GM23338 (cell line): Measurements from ENCODE around the gene KLK15. TPM values are rescaled to one million over a fixed set of nuclear protein-coding genes. Genes with fewer than 3 reads are reported as not detected.

ENCODE experiments used
- ATAC-seq: fragments of 200-7000 bp; cut with Tn5 transposase; 3 replicates; pipeline ENCODE4 v1.9.1; 2020
- DNase-seq: peaks from one replicate; pipeline ENCODE4 v3.0.0-alpha.2; 2015; ENCODE audit warnings: low spot score
- H2AFZ ChIP-seq: fragments of 200-600 bp; sonication (generic); 2 replicates; pipeline ENCODE4 v1.8.0; 2016; ENCODE audit warnings: antibody characterized with exemption, mild to moderate bottlenecking, moderate library complexity
- H3F3A ChIP-seq: fragments of 200-600 bp; sonication (generic); replicated peaks from 2 replicates; pipeline ENCODE4 v1.8.0; 2017; ENCODE audit warnings: antibody characterized with exemption, mixed run types, low read depth
- H3K27ac ChIP-seq: fragments of 200-600 bp; sonication (generic); 2 replicates; pipeline ENCODE4 v1.6.1; 2016; ENCODE audit warnings: low read depth
- H3K27me3 ChIP-seq: fragments of 200-600 bp; sonication (generic); 2 replicates; pipeline ENCODE4 v1.8.0; 2016; ENCODE audit warnings: mild to moderate bottlenecking, mixed run types, moderate library complexity; ENCODE audit not compliant: insufficient read depth
- H3K36me3 ChIP-seq: fragments of 200-600 bp; sonication (generic); 2 replicates; pipeline ENCODE4 v1.8.0; 2016; ENCODE audit warnings: mild to moderate bottlenecking; ENCODE audit not compliant: insufficient read depth
- H3K4me1 ChIP-seq: fragments of 200-600 bp; sonication (generic); 2 replicates; pipeline ENCODE4 v1.8.0; 2016; ENCODE audit warnings: mild to moderate bottlenecking, moderate library complexity; ENCODE audit not compliant: insufficient read depth
- H3K4me2 ChIP-seq: fragments of 200-600 bp; sonication (generic); 2 replicates; pipeline ENCODE4 v1.7.1; 2017; ENCODE audit warnings: mixed run types
- H3K4me3 ChIP-seq: fragments of 200-600 bp; sonication (generic); 2 replicates; pipeline ENCODE4 v1.6.1; 2016; ENCODE audit warnings: mixed run types
- H3K79me2 ChIP-seq: fragments of 200-600 bp; sonication (generic); replicated peaks from 2 replicates; pipeline ENCODE4 v1.8.0; 2017; ENCODE audit warnings: mild to moderate bottlenecking; ENCODE audit not compliant: insufficient read depth
- H3K9me2 ChIP-seq: fragments of 200-600 bp; sonication (generic); 2 replicates; pipeline ENCODE4 v1.8.0; 2017; ENCODE audit not compliant: insufficient read depth
- H4K20me1 ChIP-seq: fragments of 200-600 bp; sonication (generic); replicated peaks from 2 replicates; pipeline ENCODE4 v1.8.0; 2017; ENCODE audit warnings: mild to moderate bottlenecking; ENCODE audit not compliant: insufficient read depth
- H3K27ac Mint-ChIP-seq: 2 replicates; pipeline ENCODE4 v1.8.0; 2020; ENCODE audit warnings: inconsistent platforms, mild to moderate bottlenecking, moderate library complexity, mixed read lengths
- H3K27me3 Mint-ChIP-seq: 3 replicates; pipeline ENCODE4 v1.8.0; 2022; ENCODE audit warnings: low read depth, mild to moderate bottlenecking, moderate library complexity, mixed read lengths, inconsistent platforms; ENCODE audit not compliant: insufficient read depth, poor library complexity
- H3K36me3 Mint-ChIP-seq: 3 replicates; pipeline ENCODE4 v1.8.0; 2021; ENCODE audit warnings: low read depth, mild to moderate bottlenecking, inconsistent platforms, moderate library complexity, mixed read lengths
- H3K4me1 Mint-ChIP-seq: 3 replicates; pipeline ENCODE4 v1.8.0; 2020; ENCODE audit warnings: mild to moderate bottlenecking, inconsistent platforms, mixed read lengths
- H3K4me3 Mint-ChIP-seq: 3 replicates; pipeline ENCODE4 v1.8.0; 2021; ENCODE audit warnings: moderate library complexity, mild to moderate bottlenecking, inconsistent platforms, mixed read lengths
- H3K9me3 Mint-ChIP-seq: 3 replicates; pipeline ENCODE4 v1.8.0; 2020; ENCODE audit warnings: moderate library complexity, mild to moderate bottlenecking, inconsistent platforms, mixed read lengths
- CTCF ChIP-seq, 2 experiments: fragments of 200-600 bp in 1 of 2; sonication (generic) in 1 of 2; conservative IDR thresholded peaks; 2 replicates each; pipeline versions ENCODE4 v1.5.1 to v1.6.1; 2016 to 2017; ENCODE audit warnings: antibody characterized with exemption in 2 of 2, low read depth in 2 of 2, mild to moderate bottlenecking in 2 of 2, moderate library complexity in 1 of 2
- POLR2AphosphoS5 ChIP-seq: IDR thresholded peaks from 2 replicates; pipeline ENCODE4 v1.6.1; 2016; ENCODE audit warnings: antibody characterized with exemption, low read depth
- REST ChIP-seq: IDR thresholded peaks from one replicate; pipeline ENCODE4 v1.6.1; 2018; ENCODE audit warnings: antibody characterized with exemption; ENCODE audit not compliant: unreplicated experiment
- ZNF114 ChIP-seq: fragments of 250-450 bp; sonication (Bioruptor Pico); IDR thresholded peaks from 2 replicates; pipeline ENCODE4 v1.5.0; 2020; ENCODE audit warnings: mild to moderate bottlenecking, moderate library complexity
- polyA plus RNA-seq: library from polyadenylated mRNA; unstranded; fragments of >200 nt; fragmentation: Nextera tagmentation; extraction: Ambion mirVana; gene quantifications from 2 replicates; pipeline ENCODE4 v1.2.1, GENCODE V29; 2016
- total RNA-seq: library from RNA; depleted of rRNA; stranded (reverse); fragments of >200 nt; shearing (Covaris generic); gene quantifications from 2 replicates; pipeline ENCODE4 v1.2.3, GENCODE V29; 2014

The KLK15 gene
- total and polyA plus RNA-seq, 2 experiments from 2014 or later: not detected

- DNase-seq: no peak
These were observed 35.4 kb downstream of the KLK15 start for GRCh38 chr19:50797781-50798658.

More at GRCh38 chr19:50797781-50798658, 35.4 kb downstream of the KLK15 start:
- Mint-ChIP-seq H3K9me3 (peaks cover 2% of the 10 kb centered on the region; the same call in 1 of the 3 replicates), H3K27me3 (peaks cover 35% of the 10 kb centered on the region), H3K4me3 (no peak overlapping the region), H3K27ac (peak overlapping the region; percentile 59; the same call in 1 of the 2 replicates), H3K36me3 (peaks cover 70% of the 10 kb centered on the region), H3K4me1 (peaks cover 25% of the 10 kb centered on the region)
- peaks cover 30% of the 10 kb centered on the region for H3K36me3 ChIP-seq
- H3F3A ChIP-seq: peaks cover 68% of the 10 kb centered on the region
- no peaks in the 10 kb centered on the region for H3K9me2 ChIP-seq
- H2AFZ ChIP-seq: no peak overlapping the region
- H3K27ac ChIP-seq: no peak overlapping the region
- peaks cover 18% of the 10 kb centered on the region for H3K4me1 ChIP-seq
- no peak overlapping the region for H3K4me2 ChIP-seq
- no peak overlapping the region for H3K4me3 ChIP-seq
- no peak for ATAC-seq
- H3K79me2 ChIP-seq: peaks cover 38% of the 10 kb centered on the region
- H4K20me1 ChIP-seq: peaks cover 71% of the 10 kb centered on the region
- no peaks in the 10 kb centered on the region for H3K27me3 ChIP-seq
- TF ChIP-seq POLR2AphosphoS5 (no peak), REST (peak; percentile 49), ZNF114 (no peak), CTCF (conservative IDR thresholded peaks at IDR 0.05; ENCODE audit: low read depth in 2 of 2) (no peak)
